ENCODE data around the gene NRCAM. TPM values are rescaled to one million over a fixed set of nuclear protein-coding genes. Genes with fewer than 3 reads are reported as not detected.

NRCAM gene
- total and polyA plus RNA-seq, 2 of the 13 experiments (the other 11 are each of a cell fraction or from before 2014, with no cell fraction given), result 0.31 to 0.33 TPM

DNA sequence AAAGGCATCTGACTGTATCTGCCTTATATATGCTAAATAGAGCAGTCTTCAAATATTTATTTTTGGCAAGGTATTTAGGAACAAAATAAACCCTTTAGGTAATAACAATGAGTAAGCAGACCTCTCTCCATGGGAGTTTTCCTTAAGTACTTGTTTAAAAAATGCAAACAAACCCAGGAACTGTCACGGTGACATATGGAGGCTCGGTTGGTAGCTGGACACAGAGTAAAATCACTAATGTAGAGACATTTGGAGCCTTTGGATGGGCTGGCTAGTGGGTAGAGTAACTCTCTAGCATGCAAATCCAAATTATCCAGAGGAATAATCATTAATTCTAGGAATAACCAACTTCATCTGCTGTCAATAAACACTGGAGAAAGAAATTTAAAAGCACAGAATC is 254.5 kb downstream of the NRCAM start:
- Histone ChIP-seq H3K9me3 (ENCODE audit: low read length) (no peaks in the 10 kb centered on the region), H4K20me1 (ENCODE audit: insufficient read depth, low read length) (no peaks in the 10 kb centered on the region), H3K36me3 (replicated peaks in 1 of 2; ENCODE audit: control insufficient read depth in 1 of 2, insufficient read depth in 2 of 2, low read length in 2 of 2) (no peaks in the 10 kb centered on the region), H3K79me2 (ENCODE audit: insufficient read depth, low read length) (no peaks in the 10 kb centered on the region), H2AFZ (ENCODE audit: low read length) (no peak overlapping the region), H3K4me3 (replicated peaks in 1 of 3; ENCODE audit: insufficient read depth in 1 of 3, low read depth in 2 of 3, low read length in 3 of 3) (no peak overlapping the region), H3K27ac (ENCODE audit: extremely low read length, insufficient read depth, low read length) (no peak overlapping the region), H3K27me3 (ENCODE audit: control insufficient read depth in 1 of 2, insufficient read depth in 2 of 2, low read length in 2 of 2) (no peaks in the 10 kb centered on the region), H3K4me2 (ENCODE audit: low read depth, low read length) (no peak overlapping the region), H3K9ac (ENCODE audit: insufficient read depth, low read depth, low read length) (no peak overlapping the region), H3K4me1 (ENCODE audit: insufficient read depth, low read length) (no peaks in the 10 kb centered on the region)
- BruUV-seq (replicated peaks), result no TSS peak
- intact Hi-C loops (cut with micrococcal nuclease; ENCODE audit: unreplicated experiment), result no loop called here
- ChIA-PET CTCF (ENCODE audit: low intra/inter-chr PET ratio, low total read pairs) (no interaction called here), POLR2A (no interaction called here)
- in situ Hi-C loops (cut with HindIII; ENCODE audit: extremely low pct_ligation_motif_present, low pct_unique_long_range_greater_than_20kb), result no loop called here
- TF ChIP-seq HMG20B (CRISPR knock-in tag; conservative IDR thresholded peaks at IDR 0.05), result no peak
- DNase-seq (ENCODE audit: low spot score) (no peak), ATAC-seq (no peak), FAIRE-seq (no peak)
- 12% methylated on average over 2 of the region's 2 CpGs for WGBS (ENCODE audit: low lambda C conversion rate)

- H3K9me3 ChIP-seq (ENCODE audit: low read length), result no peaks in the 10 kb centered on the region
- no peak overlapping the region for H2AFZ ChIP-seq (ENCODE audit: low read length)
- no peaks in the 10 kb centered on the region for H3K36me3 ChIP-seq (replicated peaks in 1 of 2; ENCODE audit: control insufficient read depth in 1 of 2, insufficient read depth in 2 of 2, low read length in 2 of 2)
- no peak for ATAC-seq
- no peak overlapping the region for H3K4me2 ChIP-seq (ENCODE audit: low read depth, low read length)
- DNase-seq (ENCODE audit: low spot score), result no peak
- no peaks in the 10 kb centered on the region for H3K4me1 ChIP-seq (ENCODE audit: insufficient read depth, low read length)
- H3K27me3 ChIP-seq (ENCODE audit: control insufficient read depth in 1 of 2, insufficient read depth in 2 of 2, low read length in 2 of 2), result no peaks in the 10 kb centered on the region
- POLR2A ChIA-PET, result no interaction called here
- no peak overlapping the region for H3K9ac ChIP-seq (ENCODE audit: insufficient read depth, low read depth, low read length)
- intact Hi-C loops (cut with micrococcal nuclease; ENCODE audit: unreplicated experiment), result no loop called here
- H4K20me1 ChIP-seq (ENCODE audit: insufficient read depth, low read length), result no peaks in the 10 kb centered on the region
- H3K4me3 ChIP-seq (replicated peaks in 1 of 3; ENCODE audit: insufficient read depth in 1 of 3, low read depth in 2 of 3, low read length in 3 of 3), result no peak overlapping the region
- in situ Hi-C loops (cut with HindIII; ENCODE audit: extremely low pct_ligation_motif_present, low pct_unique_long_range_greater_than_20kb), result no loop called here
- CTCF ChIA-PET (ENCODE audit: low intra/inter-chr PET ratio, low total read pairs), result no interaction called here
- WGBS (ENCODE audit: low lambda C conversion rate), result 100% methylated on average over 1 of the region's 1 CpG
- no TSS peak for BruUV-seq (replicated peaks)
- FAIRE-seq, result no peak
- no peaks in the 10 kb centered on the region for H3K79me2 ChIP-seq (ENCODE audit: insufficient read depth, low read length)
- TF ChIP-seq, protein P1, sequence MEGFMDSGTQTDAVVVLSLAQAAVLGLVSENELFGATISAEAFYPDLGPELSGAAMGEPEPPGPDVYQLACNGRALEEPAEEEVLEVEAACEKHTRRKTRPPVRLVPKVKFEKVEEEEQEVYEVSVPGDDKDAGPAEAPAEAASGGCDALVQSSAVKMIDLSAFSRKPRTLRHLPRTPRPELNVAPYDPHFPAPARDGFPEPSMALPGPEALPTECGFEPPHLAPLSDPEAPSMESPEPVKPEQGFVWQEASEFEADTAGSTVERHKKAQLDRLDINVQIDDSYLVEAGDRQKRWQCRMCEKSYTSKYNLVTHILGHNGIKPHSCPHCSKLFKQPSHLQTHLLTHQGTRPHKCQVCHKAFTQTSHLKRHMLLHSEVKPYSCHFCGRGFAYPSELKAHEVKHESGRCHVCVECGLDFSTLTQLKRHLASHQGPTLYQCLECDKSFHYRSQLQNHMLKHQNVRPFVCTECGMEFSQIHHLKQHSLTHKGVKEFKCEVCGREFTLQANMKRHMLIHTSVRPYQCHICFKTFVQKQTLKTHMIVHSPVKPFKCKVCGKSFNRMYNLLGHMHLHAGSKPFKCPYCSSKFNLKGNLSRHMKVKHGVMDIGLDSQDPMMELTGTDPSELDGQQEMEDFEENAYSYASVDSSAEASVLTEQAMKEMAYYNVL (CRISPR knock-in tag; IDR thresholded peaks at IDR 0.05; ENCODE audit: borderline replicate concordance), result no peak
- no peak for TF ChIP-seq TGIF2 (CRISPR knock-in tag; IDR thresholded peaks at IDR 0.05)
- no peak for TF ChIP-seq PTBP1 (IDR thresholded peaks at IDR 0.05; ENCODE audit: low read depth, low read length, poor library complexity, severe bottlenecking)
- no peak for TF ChIP-seq ZNF598 (CRISPR knock-in tag; IDR thresholded peaks at IDR 0.05; ENCODE audit: borderline replicate concordance)
- TF ChIP-seq E2F1 (CRISPR knock-in tag; IDR thresholded peaks at IDR 0.05), result no peak
- TF ChIP-seq SP5 (CRISPR knock-in tag; IDR thresholded peaks at IDR 0.05; ENCODE audit: borderline replicate concordance, low read depth), result no peak
- no peak for TF ChIP-seq CCAR2 (optimal IDR thresholded peaks at IDR 0.05; ENCODE audit: low read depth, low read length)
- TF ChIP-seq MEF2D (CRISPR knock-in tag; IDR thresholded peaks at IDR 0.05), result no peak
- TF ChIP-seq, protein P2, sequence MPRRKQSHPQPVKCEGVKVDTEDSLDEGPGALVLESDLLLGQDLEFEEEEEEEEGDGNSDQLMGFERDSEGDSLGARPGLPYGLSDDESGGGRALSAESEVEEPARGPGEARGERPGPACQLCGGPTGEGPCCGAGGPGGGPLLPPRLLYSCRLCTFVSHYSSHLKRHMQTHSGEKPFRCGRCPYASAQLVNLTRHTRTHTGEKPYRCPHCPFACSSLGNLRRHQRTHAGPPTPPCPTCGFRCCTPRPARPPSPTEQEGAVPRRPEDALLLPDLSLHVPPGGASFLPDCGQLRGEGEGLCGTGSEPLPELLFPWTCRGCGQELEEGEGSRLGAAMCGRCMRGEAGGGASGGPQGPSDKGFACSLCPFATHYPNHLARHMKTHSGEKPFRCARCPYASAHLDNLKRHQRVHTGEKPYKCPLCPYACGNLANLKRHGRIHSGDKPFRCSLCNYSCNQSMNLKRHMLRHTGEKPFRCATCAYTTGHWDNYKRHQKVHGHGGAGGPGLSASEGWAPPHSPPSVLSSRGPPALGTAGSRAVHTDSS (CRISPR knock-in tag; conservative IDR thresholded peaks at IDR 0.05), result no peak
- TF ChIP-seq NFIB (CRISPR knock-in tag; IDR thresholded peaks at IDR 0.05; ENCODE audit: borderline replicate concordance), result no peak
- TF ChIP-seq ZNF790 (CRISPR knock-in tag; IDR thresholded peaks at IDR 0.05; ENCODE audit: borderline replicate concordance), result no peak
- no peak for TF ChIP-seq ZNF768 (CRISPR knock-in tag; IDR thresholded peaks at IDR 0.05)
- no peak for TF ChIP-seq ZNF329 (CRISPR knock-in tag; IDR thresholded peaks at IDR 0.05; ENCODE audit: low read depth)
- no peak overlapping the region for H3K27ac ChIP-seq (ENCODE audit: extremely low read length, insufficient read depth, low read length)
Measured at GRCh38 chr7:108200326-108200725, 255.9 kb downstream of the NRCAM start.

Measured in HepG2 (cell line).